Sigmoid colon (tissue), 7 donors: ENCODE data around the gene PARP3. TPM values are rescaled to one million over a fixed set of nuclear protein-coding genes. Genes with fewer than 3 reads are reported as not detected.

Source experiments
- DNase-seq: peaks from one replicate; pipeline ENCODE4 v3.0.0-alpha.2; 2019
- H3K27ac ChIP-seq, 4 donors: fragments of 200-600 bp; sonication (generic); one replicate each; pipeline ENCODE4 v1.5.1; 2016 to 2019; ENCODE audit warnings: mild to moderate bottlenecking in 1 of 4
- H3K27me3 ChIP-seq, 3 donors: fragments of 200-600 bp; sonication (generic); one replicate each; pipeline ENCODE4 v1.5.1; 2019; ENCODE audit warnings: mild to moderate bottlenecking in 1 of 3
- H3K36me3 ChIP-seq, 4 donors: fragments of 200-600 bp; sonication (generic); one replicate each; pipeline ENCODE4 v1.5.1; 2016 to 2019
- H3K4me1 ChIP-seq, 4 donors: fragments of 200-600 bp; sonication (generic); one replicate each; pipeline ENCODE4 v1.5.1; 2017 to 2019
- H3K4me3 ChIP-seq, 4 donors: fragments of 200-600 bp; sonication (generic); one replicate each; pipeline ENCODE4 v1.5.1; 2017 to 2019; ENCODE audit warnings: mild to moderate bottlenecking in 2 of 4, moderate library complexity in 1 of 4
- H3K9me3 ChIP-seq, 4 donors: fragments of 200-600 bp in 3 of 4; sonication (generic) in 3 of 4; one replicate each; pipeline versions ENCODE4 v1.5.1 to v1.6.1; 2013 to 2019
- EP300 ChIP-seq, 4 donors: sonication (generic); formaldehyde crosslinking; IDR thresholded peaks; one replicate each; pipeline ENCODE4 v1.6.1; 2017; ENCODE audit warnings: antibody characterized with exemption in 4 of 4
- POLR2A ChIP-seq, 2 donors: fragments of 450-650 bp; IDR thresholded peaks; one replicate each; pipeline ENCODE4 v1.6.1; 2016; ENCODE audit warnings: antibody characterized with exemption in 2 of 2, mild to moderate bottlenecking in 2 of 2, moderate library complexity in 2 of 2
- POLR2AphosphoS5 ChIP-seq, 4 donors: sonication (generic); formaldehyde crosslinking; IDR thresholded peaks; one replicate each; pipeline ENCODE4 v1.6.1; 2017; ENCODE audit warnings: antibody characterized with exemption in 4 of 4
- WGBS, 2 donors: extraction: QIAGEN DNeasy Blood & Tissue Kit; methylation state at CpG; one replicate each; pipeline ENCODE4 v1.1.7; 2013; 5-methylcytosine and 5-hydroxymethylcytosine counted together
- intact Hi-C: fragments of 100-400 bp; cut with DNase I; formaldehyde crosslinking; loops from one replicate; pipeline ENCODE4 v1.15.1; 2023
- polyA plus RNA-seq, 3 donors: library from polyadenylated mRNA; stranded (reverse); fragments of 200-250 nt; gene quantifications; one replicate each; pipeline ENCODE4 v1.2.3, GENCODE V29; 2013
- total RNA-seq, 4 donors: library from RNA; depleted of rRNA; stranded (reverse); fragments of >200 nt; gene quantifications; one replicate each; pipeline ENCODE4 v1.1.0, GENCODE V29; 2016
- TF ChIP-seq, protein P1 (sequence below), 4 experiments: fragments of 450-650 bp in 3 of 4; fragments of 200-600 bp in 1 of 4; IDR thresholded peaks; one replicate each; pipeline ENCODE4 v1.5.1; 2016 to 2019; ENCODE audit warnings: antibody characterized with exemption in 4 of 4, mild to moderate bottlenecking in 3 of 4, moderate library complexity in 2 of 4
- donor health status: healthy with polysubstance abuse.
- donor health status: Bipolar disorder and iron deficiency.
- donor health status: healthy.

The PARP3 gene
- total and polyA plus RNA-seq, 7 donors = 9.0 to 35.8 (median 26.3) TPM

DNA sequence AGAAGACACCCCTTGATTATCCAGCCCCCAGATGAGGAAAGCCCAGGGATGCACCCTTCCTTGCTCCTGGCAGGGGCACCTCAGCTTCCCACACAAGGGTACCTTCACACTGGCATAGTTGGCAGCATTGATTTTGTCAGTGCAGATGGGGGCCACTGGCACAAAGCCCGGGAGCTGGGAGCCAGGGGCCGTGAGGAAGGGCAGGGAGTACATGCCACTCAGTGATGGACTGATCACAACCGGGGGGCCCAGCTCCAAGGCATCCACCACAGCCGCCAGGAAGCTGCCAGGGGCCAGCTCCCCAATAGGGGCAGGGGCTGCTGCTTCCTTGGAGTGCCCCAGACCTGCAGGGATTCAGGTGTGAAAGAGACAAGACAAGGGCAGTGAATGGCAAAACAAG, 27.7 kb downstream of the PARP3 start:
- 84% methylated on average over 4 of the region's 4 CpGs for WGBS, 2 donors
- no peak overlapping the region for H3K27ac ChIP-seq
- H3K9me3 ChIP-seq = no peaks in the 10 kb centered on the region
- no peaks in the 10 kb centered on the region for H3K36me3 ChIP-seq
- TF ChIP-seq, protein P1, sequence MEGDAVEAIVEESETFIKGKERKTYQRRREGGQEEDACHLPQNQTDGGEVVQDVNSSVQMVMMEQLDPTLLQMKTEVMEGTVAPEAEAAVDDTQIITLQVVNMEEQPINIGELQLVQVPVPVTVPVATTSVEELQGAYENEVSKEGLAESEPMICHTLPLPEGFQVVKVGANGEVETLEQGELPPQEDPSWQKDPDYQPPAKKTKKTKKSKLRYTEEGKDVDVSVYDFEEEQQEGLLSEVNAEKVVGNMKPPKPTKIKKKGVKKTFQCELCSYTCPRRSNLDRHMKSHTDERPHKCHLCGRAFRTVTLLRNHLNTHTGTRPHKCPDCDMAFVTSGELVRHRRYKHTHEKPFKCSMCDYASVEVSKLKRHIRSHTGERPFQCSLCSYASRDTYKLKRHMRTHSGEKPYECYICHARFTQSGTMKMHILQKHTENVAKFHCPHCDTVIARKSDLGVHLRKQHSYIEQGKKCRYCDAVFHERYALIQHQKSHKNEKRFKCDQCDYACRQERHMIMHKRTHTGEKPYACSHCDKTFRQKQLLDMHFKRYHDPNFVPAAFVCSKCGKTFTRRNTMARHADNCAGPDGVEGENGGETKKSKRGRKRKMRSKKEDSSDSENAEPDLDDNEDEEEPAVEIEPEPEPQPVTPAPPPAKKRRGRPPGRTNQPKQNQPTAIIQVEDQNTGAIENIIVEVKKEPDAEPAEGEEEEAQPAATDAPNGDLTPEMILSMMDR (IDR thresholded peaks at IDR 0.05) = no peak
- TF ChIP-seq POLR2A (IDR thresholded peaks at IDR 0.05) (no peak), POLR2AphosphoS5 (IDR thresholded peaks at IDR 0.05) (no peak), EP300 (IDR thresholded peaks at IDR 0.05) (no peak)
- no peaks in the 10 kb centered on the region for H3K27me3 ChIP-seq
- H3K4me1 ChIP-seq = peaks cover 0 to 55% (median 48%) of the 10 kb centered on the region in 4 donors
- no peak for DNase-seq
- H3K4me3 ChIP-seq = no peak overlapping the region
- intact Hi-C loops = loop anchor here (10.0 kb wide), 1 partner anchor 575 kb away; the partner anchor contains the start of gene RBM15B

DNA sequence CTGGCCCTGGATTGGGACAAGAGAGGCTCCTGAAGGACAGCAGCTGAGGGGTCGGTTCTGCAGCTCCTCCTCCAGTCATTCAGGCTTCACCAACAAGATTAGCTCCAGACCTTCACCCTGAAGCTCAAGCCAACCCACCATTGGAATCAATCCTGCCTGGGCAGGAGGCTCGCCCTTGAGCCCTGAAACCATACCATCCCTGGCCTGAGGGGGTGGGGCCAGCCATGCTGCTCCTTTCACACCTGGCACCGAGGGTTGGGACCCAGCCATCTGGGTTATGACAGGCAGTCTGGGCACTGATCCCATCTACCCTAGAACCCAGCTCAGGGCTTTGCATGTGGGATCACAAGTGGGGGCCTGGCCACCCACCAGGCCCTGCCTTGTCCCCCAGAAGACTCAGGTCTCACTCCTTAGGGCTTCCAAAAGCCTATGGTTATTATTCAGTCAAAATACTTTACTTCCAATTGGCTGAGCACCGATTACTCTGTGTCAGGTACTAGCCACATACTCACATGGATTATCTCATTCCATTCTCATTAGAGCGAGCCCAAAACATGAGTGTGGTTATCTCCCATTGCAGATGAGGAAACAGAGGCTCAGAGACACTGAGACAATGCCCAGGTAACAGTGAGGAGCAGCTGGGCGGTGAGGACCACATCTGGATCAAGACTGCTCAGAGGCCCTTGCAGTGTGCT, 28.6 kb downstream of the PARP3 start:
- Histone ChIP-seq H3K4me3 (no peak overlapping the region), H3K27me3 (no peaks in the 10 kb centered on the region), H3K27ac (no peak overlapping the region), H3K4me1 (peaks cover 0 to 52% (median 43%) of the 10 kb centered on the region in 4 donors), H3K36me3 (no peaks in the 10 kb centered on the region), H3K9me3 (no peaks in the 10 kb centered on the region)
- WGBS, 2 donors = 45 to 81% methylated on average over 6 of the region's 6 CpGs
- TF ChIP-seq EP300 (IDR thresholded peaks at IDR 0.05) (no peak), POLR2AphosphoS5 (IDR thresholded peaks at IDR 0.05) (no peak), POLR2A (IDR thresholded peaks at IDR 0.05) (no peak)
- TF ChIP-seq, protein P1 (IDR thresholded peaks at IDR 0.05) = no peak
- intact Hi-C loops = no loop called here
- no peak for DNase-seq

DNA sequence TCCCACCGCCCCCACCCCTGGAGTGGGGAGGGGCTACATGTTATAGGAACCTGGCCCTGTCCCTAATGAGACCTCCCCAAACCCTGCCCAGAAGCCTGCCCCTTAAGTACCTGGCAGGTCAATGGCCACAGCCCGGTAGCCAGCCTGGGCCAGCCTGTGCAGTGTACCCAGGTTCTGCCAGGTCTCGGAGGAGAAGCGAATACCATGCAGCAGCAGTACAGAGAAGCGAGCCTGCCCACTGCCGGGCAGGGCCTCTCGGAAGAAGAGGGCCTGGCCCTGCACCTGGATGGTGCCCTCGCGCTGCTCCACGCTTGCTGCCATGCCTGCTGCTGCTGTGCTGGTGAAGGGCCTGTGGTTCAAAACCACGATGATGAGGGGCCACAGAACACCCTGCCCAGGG, 29.2 kb downstream of the PARP3 start:
- intact Hi-C loops = no loop called here
- Histone ChIP-seq H3K27ac (no peak overlapping the region), H3K27me3 (no peaks in the 10 kb centered on the region), H3K4me3 (no peak overlapping the region), H3K36me3 (no peaks in the 10 kb centered on the region), H3K4me1 (peaks cover 0 to 51% (median 42%) of the 10 kb centered on the region in 4 donors), H3K9me3 (no peaks in the 10 kb centered on the region)
- 84 to 92% methylated on average over 11 of the region's 11 CpGs for WGBS, 2 donors
- TF ChIP-seq EP300 (IDR thresholded peaks at IDR 0.05) = no peak
- no peak for TF ChIP-seq POLR2A (IDR thresholded peaks at IDR 0.05)
- TF ChIP-seq POLR2AphosphoS5 (IDR thresholded peaks at IDR 0.05) = no peak
- TF ChIP-seq, protein P1 (IDR thresholded peaks at IDR 0.05) = no peak
- DNase-seq = no peak

DNA sequence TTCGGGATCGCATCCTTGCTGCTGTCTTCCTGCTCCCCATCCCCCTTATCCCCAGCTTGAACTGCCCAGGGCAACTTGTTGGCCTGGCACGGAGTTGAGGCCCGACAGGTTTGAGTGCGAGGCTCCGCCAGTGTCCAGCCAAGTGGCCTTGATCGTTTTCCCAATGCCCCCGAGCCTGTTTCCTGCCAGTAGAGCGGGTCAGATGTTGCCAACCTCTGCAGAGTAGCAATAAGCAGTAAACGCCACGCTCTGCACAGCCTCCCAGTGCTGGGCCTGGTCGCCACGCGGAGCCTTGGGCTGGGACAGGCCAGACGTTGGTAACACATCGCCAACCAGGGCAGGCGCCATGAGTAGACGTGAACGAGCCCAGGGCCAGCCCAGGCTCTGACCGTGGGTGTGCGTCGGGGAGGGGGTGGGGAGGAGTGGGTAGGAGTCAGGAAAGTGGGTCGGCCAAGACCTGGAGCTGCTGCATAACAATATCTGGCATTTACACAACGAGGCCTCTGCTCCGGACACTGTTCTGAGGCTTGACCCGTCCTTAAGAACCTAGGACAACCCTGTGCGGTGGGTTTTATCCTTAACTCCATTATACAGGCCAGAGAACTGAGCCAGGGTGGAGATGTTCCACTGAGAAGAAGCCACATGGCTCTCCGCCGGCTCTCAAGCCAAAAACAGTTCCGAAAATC, 32.3 kb downstream of the PARP3 start:
- no peak for DNase-seq
- WGBS, 2 donors = 10 to 20% methylated on average over 30 of the region's 30 CpGs
- Histone ChIP-seq H3K4me1 (peaks cover 0 to 32% (median 25%) of the 10 kb centered on the region in 4 donors), H3K27me3 (no peaks in the 10 kb centered on the region), H3K36me3 (no peaks in the 10 kb centered on the region), H3K4me3 (peak overlapping the region; percentile 36 to 76 (median 72)), H3K27ac (peak overlapping the region; percentile 88 to 95 (median 94)), H3K9me3 (no peaks in the 10 kb centered on the region)
- intact Hi-C loops = loop anchor here (1.0 kb wide), 1 partner anchor 32 kb away; the partner anchor contains the start of gene PARP3
- no peak for TF ChIP-seq POLR2A (IDR thresholded peaks at IDR 0.05)
- TF ChIP-seq, protein P1 (IDR thresholded peaks at IDR 0.05) = peak in 2 of 4 experiments; percentile 34 to 38
